HG03060 (cell line): ENCODE measurements around the gene APPL2.
"Not testable (repeated sequence)": the region's sequence is repeated elsewhere in the genome, so short reads cannot be mapped to it uniquely, and the experiment has no call there.

ENCODE experiments used
- ATAC-seq: cut with Tn5 transposase; IDR thresholded peaks from one replicate; pipeline ENCODE4 v1.9.1; 2021; ENCODE audit warnings: low read depth, moderate number of reproducible peaks; ENCODE audit not compliant: unreplicated experiment

Gene APPL2

GRCh38 chr12:105256921-105257320 lies 20.9 kb upstream of the APPL2 start:
- ATAC-seq: no peak

- not testable (repeated sequence) for ATAC-seq
These were observed 20.5 kb upstream of the APPL2 start for GRCh38 chr12:105256431-105256830.

- ATAC-seq: no peak
These were observed 20.0 kb upstream of the APPL2 start for GRCh38 chr12:105256011-105256410.

GRCh38 chr12:105253866-105254513 lies 18.0 kb upstream of the APPL2 start:
- ATAC-seq: no peak

GRCh38 chr12:105252901-105253300 lies 16.9 kb upstream of the APPL2 start:
- ATAC-seq: no peak

- not testable (repeated sequence) for ATAC-seq
These were observed 9.9 kb upstream of the APPL2 start for GRCh38 chr12:105245776-105246427.

GRCh38 chr12:105245291-105245690 lies 9.3 kb upstream of the APPL2 start:
- ATAC-seq: no peak

GRCh38 chr12:105240228-105240627 lies 4.3 kb upstream of the APPL2 start:
- ATAC-seq: no peak

- ATAC-seq: no peak
These were observed 3.3 kb upstream of the APPL2 start for GRCh38 chr12:105239304-105239703.

- no peak for ATAC-seq
These were observed 1.7 kb upstream of the APPL2 start for GRCh38 chr12:105237666-105238065.

- ATAC-seq: no peak
These were observed 668 bp downstream of the APPL2 start for GRCh38 chr12:105235281-105235731.

- no peak for ATAC-seq
These were observed 1.8 kb downstream of the APPL2 start for GRCh38 chr12:105234197-105234596.

- no peak for ATAC-seq
These were observed 2.7 kb downstream of the APPL2 start for GRCh38 chr12:105233041-105233905.

GRCh38 chr12:105231396-105231795 lies 4.6 kb downstream of the APPL2 start:
- ATAC-seq: no peak

- no peak for ATAC-seq
These were observed 6.6 kb downstream of the APPL2 start for GRCh38 chr12:105229371-105229770.

- ATAC-seq: no peak
These were observed 7.0 kb downstream of the APPL2 start for GRCh38 chr12:105228966-105229365.

GRCh38 chr12:105228494-105228893 lies 7.5 kb downstream of the APPL2 start:
- no peak for ATAC-seq

- ATAC-seq: no peak
These were observed 8.1 kb downstream of the APPL2 start for GRCh38 chr12:105227879-105228278.

GRCh38 chr12:105226219-105226618 lies 9.8 kb downstream of the APPL2 start:
- ATAC-seq: no peak

- ATAC-seq: no peak
These were observed 10.4 kb downstream of the APPL2 start for GRCh38 chr12:105225505-105226015.

GRCh38 chr12:105224399-105224798 lies 11.6 kb downstream of the APPL2 start:
- no peak for ATAC-seq
